ENCODE measurements around the gene DLX2. TPM values are rescaled to one million over a fixed set of nuclear protein-coding genes. Genes with fewer than 3 reads are reported as not detected.
"Not testable (repeated sequence)": the region's sequence is repeated elsewhere in the genome, so short reads cannot be mapped to it uniquely, and the experiment has no call there.

DLX2 gene
- total RNA-seq = under 1 TPM in 2 of 5 experiments, not detected in 3; 0.16 to 0.34 TPM
- polyA plus RNA-seq = not detected
- total RNA-seq = not detected

DNA sequence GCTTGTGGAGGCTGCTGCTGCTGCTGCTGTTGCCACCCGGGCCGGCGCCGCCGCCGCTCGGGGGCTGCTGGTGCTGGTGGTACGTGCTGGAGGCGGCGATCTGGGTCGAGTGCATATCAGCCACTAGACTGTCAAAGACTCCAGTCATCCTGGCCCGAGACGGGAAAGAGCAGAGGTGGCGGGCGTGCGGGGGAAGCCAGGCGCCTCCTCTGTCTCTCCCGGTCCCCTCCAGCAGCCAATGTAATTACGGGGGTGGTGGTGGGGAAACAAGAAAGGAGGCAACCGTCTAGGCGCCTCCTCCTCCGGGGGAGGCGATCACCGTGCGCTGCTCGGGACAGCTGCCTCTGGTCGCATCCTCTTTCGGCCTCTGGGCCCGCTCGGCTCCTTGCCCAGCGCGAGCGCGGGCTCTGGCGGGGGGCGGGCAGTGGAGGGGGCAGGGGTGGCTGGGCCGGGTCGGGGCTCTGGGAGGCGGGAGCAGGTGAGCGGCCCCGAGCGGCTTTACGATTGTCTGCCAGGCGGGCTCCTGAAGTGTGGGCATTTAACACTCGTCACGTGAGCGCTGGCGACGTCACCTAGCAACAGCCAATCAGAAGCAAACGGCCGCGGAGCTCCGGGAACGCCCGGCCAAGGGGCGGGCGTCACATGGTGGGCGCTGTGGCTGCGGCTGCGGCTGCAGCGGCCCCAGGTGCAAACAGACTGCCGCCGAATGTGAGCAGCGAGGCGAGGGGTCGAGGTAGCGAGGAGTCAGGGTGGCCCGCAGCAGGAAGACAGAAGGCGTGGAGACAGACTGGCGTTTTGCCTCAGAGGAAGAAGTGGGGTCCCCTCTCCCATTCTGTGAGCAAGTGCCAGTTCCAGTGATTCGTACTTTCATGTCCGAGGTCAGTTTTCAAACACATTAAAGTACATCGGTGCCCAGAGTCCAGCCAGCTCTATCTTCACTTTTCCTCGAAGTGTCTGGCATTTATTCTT is at the start of gene DLX2:
Gene DLX2 (minus strand): TSS at position 510 of the 969 bp plus-strand sequence. CDS start 362 bp downstream, at position 148.
- Mint-ChIP-seq H3K27ac (peak within 1 kb of the TSS in 8 of 9 donors; percentile 11 to 89 (median 80)), H3K36me3 (peaks cover 0 to 6% (median 4%) of the 10 kb centered on the region in 5 donors), H3K9me3 (peaks cover 0 to 15% (median 5%) of the 10 kb centered on the region in 11 donors), H3K27me3 (peaks cover 66 to 91% (median 70%) of the 10 kb centered on the region in 5 donors), H3K4me3 (peak within 1 kb of the TSS; percentile 74 to 88 (median 82)), H3K4me1 (peaks cover 29 to 59% (median 49%) of the 10 kb centered on the region in 7 donors)
- H3K27me3 ChIP-seq (ENCODE audit: control insufficient read depth in 2 of 2, insufficient read depth in 2 of 2, low read length in 2 of 2) = peaks cover 48 to 83% of the 10 kb centered on the region in 2 donors
- no peak within 1 kb of the TSS for H3K27ac ChIP-seq (ENCODE audit: low read depth, low read length)
- no peaks in the 10 kb centered on the region for H3K9me3 ChIP-seq (ENCODE audit: control insufficient read depth in 2 of 3, low read length in 3 of 3)
- no peaks in the 10 kb centered on the region for H3K36me3 ChIP-seq (ENCODE audit: control insufficient read depth in 2 of 3, insufficient read depth in 3 of 3, low read length in 3 of 3)
- ATAC-seq = peak; percentile 61
- intact Hi-C loops (cut with micrococcal nuclease) = loop anchor here (1.0 to 10.0 kb wide), 16 partner anchors 8 to 1862 kb away; partner anchors contain the start of genes DLX1 (in 1 of the 2), DYNC1I2 (in 1 of the 2), HAT1 (in 1 of the 2) and METAP1D (in 1 of the 2)
- ChIA-PET POLR2A (interaction anchor here (0.6 to 1.5 kb wide), 4 partner anchors 9 to 361 kb away, joined by 3 to 12 read pairs (median 4); no protein-coding TSS in a partner anchor), CTCF (interaction anchor here (0.7 to 2.0 kb wide), 2 partner anchors 16 to 501 kb away, joined by 4 to 5 read pairs; no protein-coding TSS in a partner anchor)
- peaks cover 41 to 62% of the 10 kb centered on the region in 2 donors for H3K4me1 ChIP-seq (ENCODE audit: control insufficient read depth in 2 of 2, insufficient read depth in 2 of 2, low read length in 2 of 2)
- peak within 1 kb of the TSS; percentile 32 for H3K4me3 ChIP-seq (ENCODE audit: low read length)
- DNase-seq = peak in 5 of 9 donors; percentile 23 to 43 (median 32)

GRCh38 chr2:172147944-172148650 is 45.4 kb upstream of the DLX2 start:
- no peaks in the 10 kb centered on the region for H3K36me3 ChIP-seq (ENCODE audit: control insufficient read depth in 2 of 3, insufficient read depth in 3 of 3, low read length in 3 of 3)
- H3K9me3 Mint-ChIP-seq = peaks cover 0 to 2% (median 0%) of the 10 kb centered on the region in 11 donors
- POLR2A ChIA-PET = no interaction called here
- peaks cover 1 to 12% (median 3%) of the 10 kb centered on the region in 7 donors for H3K4me1 Mint-ChIP-seq
- no peaks in the 10 kb centered on the region for H3K36me3 Mint-ChIP-seq
- H3K27me3 ChIP-seq (ENCODE audit: control insufficient read depth in 2 of 2, insufficient read depth in 2 of 2, low read length in 2 of 2) = no peaks in the 10 kb centered on the region
- intact Hi-C loops (cut with micrococcal nuclease) = no loop called here
- ATAC-seq = no peak
- DNase-seq = no peak
- H3K27ac Mint-ChIP-seq = peak overlapping the region in 1 of 9 donors; percentile 12
- peaks cover 0 to 4% of the 10 kb centered on the region in 2 donors for H3K4me1 ChIP-seq (ENCODE audit: control insufficient read depth in 2 of 2, insufficient read depth in 2 of 2, low read length in 2 of 2)
- H3K4me3 ChIP-seq (ENCODE audit: low read length) = no peak overlapping the region
- CTCF ChIA-PET = no interaction called here
- H3K27ac ChIP-seq (ENCODE audit: low read depth, low read length) = no peak overlapping the region
- H3K4me3 Mint-ChIP-seq = no peak overlapping the region
- no peaks in the 10 kb centered on the region for H3K9me3 ChIP-seq (ENCODE audit: control insufficient read depth in 2 of 3, low read length in 3 of 3)
- peaks cover 0 to 27% (median 5%) of the 10 kb centered on the region in 5 donors for H3K27me3 Mint-ChIP-seq

DNA sequence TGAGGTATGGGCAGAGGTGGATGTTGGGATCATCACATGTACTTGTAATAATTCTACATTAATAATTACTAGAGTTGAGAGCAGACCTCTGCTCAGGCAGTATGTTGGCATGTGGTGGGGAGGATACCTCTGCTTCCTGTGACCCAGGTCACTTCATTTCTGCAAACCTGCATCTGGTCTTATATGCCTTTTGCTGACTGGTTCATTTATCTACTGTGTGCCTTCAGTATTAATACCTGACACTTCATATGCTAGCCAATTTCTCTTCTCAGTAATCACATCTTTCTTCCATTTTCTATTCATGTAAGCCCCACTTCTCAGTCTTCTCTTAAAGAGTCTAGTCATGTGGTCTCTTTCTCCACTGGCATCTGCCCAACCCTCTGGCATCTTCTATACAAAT is 41.1 kb upstream of the DLX2 start:
- no peaks in the 10 kb centered on the region for H3K27me3 ChIP-seq (ENCODE audit: control insufficient read depth in 2 of 2, insufficient read depth in 2 of 2, low read length in 2 of 2)
- H3K4me1 ChIP-seq (ENCODE audit: control insufficient read depth in 2 of 2, insufficient read depth in 2 of 2, low read length in 2 of 2) = no peaks in the 10 kb centered on the region
- ATAC-seq (no peak), DNase-seq (no peak)
- H3K9me3 Mint-ChIP-seq = peaks cover 0 to 10% (median under 1%) of the 10 kb centered on the region in 11 donors
- H3K9me3 ChIP-seq (ENCODE audit: control insufficient read depth in 2 of 3, low read length in 3 of 3) = no peaks in the 10 kb centered on the region
- ChIA-PET POLR2A (no interaction called here), CTCF (no interaction called here)
- peaks cover 0 to 5% (median 0%) of the 10 kb centered on the region in 7 donors for H3K4me1 Mint-ChIP-seq
- intact Hi-C loops (cut with micrococcal nuclease) = no loop called here
- no peak overlapping the region for H3K4me3 Mint-ChIP-seq
- no peaks in the 10 kb centered on the region for H3K36me3 ChIP-seq (ENCODE audit: control insufficient read depth in 2 of 3, insufficient read depth in 3 of 3, low read length in 3 of 3)
- peaks cover 0 to 22% (median 0%) of the 10 kb centered on the region in 5 donors for H3K27me3 Mint-ChIP-seq
- H3K4me3 ChIP-seq (ENCODE audit: low read length) = no peak overlapping the region
- H3K36me3 Mint-ChIP-seq = peaks cover 0 to under 1% (median 0%) of the 10 kb centered on the region in 5 donors
- H3K27ac Mint-ChIP-seq = no peak overlapping the region
- H3K27ac ChIP-seq (ENCODE audit: low read depth, low read length) = no peak overlapping the region

GRCh38 chr2:172138727-172139126 is 36.0 kb upstream of the DLX2 start:
- ATAC-seq; H3K36me3 ChIP-seq (ENCODE audit: control insufficient read depth in 2 of 3, insufficient read depth in 3 of 3, low read length in 3 of 3); H3K4me3 ChIP-seq (ENCODE audit: low read length); POLR2A ChIA-PET; CTCF ChIA-PET; H3K4me1 Mint-ChIP-seq; H3K9me3 ChIP-seq (ENCODE audit: control insufficient read depth in 2 of 3, low read length in 3 of 3); H3K27me3 ChIP-seq (ENCODE audit: control insufficient read depth in 2 of 2, insufficient read depth in 2 of 2, low read length in 2 of 2); DNase-seq; intact Hi-C loops (cut with micrococcal nuclease); H3K4me3 Mint-ChIP-seq; H3K36me3 Mint-ChIP-seq; H3K4me1 ChIP-seq (ENCODE audit: control insufficient read depth in 2 of 2, insufficient read depth in 2 of 2, low read length in 2 of 2); H3K27ac Mint-ChIP-seq; H3K27ac ChIP-seq (ENCODE audit: low read depth, low read length): not testable (repeated sequence)
- H3K9me3 Mint-ChIP-seq = peaks cover 0 to 13% (median 2%) of the 10 kb centered on the region in 11 donors
- H3K27me3 Mint-ChIP-seq = peaks cover 0 to 28% (median 11%) of the 10 kb centered on the region in 5 donors

DNA sequence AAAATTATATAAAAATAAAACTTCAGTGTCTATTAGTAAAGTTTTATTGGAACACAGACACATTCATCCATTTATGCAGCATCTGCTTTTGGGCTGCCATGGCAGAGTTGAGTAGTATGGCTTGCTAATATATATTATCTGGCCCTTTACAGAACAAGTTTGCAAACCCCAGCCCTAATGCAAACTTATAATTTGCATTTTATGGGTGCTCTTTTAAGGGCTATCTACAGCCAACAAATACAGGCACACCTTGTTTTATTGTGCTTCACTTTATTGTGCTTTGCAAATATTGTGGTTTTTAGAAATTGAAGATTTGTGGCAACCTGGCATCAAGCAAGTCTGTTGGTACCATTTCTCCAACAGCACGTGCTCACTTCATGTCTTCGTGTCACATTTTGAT is 35.2 kb upstream of the DLX2 start:
- no peak overlapping the region for H3K4me3 ChIP-seq (ENCODE audit: low read length)
- intact Hi-C loops (cut with micrococcal nuclease) = no loop called here
- Mint-ChIP-seq H3K4me1 (peaks cover 0 to 5% (median 0%) of the 10 kb centered on the region in 7 donors), H3K9me3 (peaks cover 0 to 13% (median 2%) of the 10 kb centered on the region in 11 donors), H3K27ac (no peak overlapping the region), H3K27me3 (peaks cover 0 to 34% (median 11%) of the 10 kb centered on the region in 5 donors), H3K36me3 (peaks cover 0 to 7% (median 0%) of the 10 kb centered on the region in 5 donors), H3K4me3 (no peak overlapping the region)
- CTCF ChIA-PET = no interaction called here
- POLR2A ChIA-PET = no interaction called here
- no peaks in the 10 kb centered on the region for H3K27me3 ChIP-seq (ENCODE audit: control insufficient read depth in 2 of 2, insufficient read depth in 2 of 2, low read length in 2 of 2)
- no peak for DNase-seq
- no peak overlapping the region for H3K27ac ChIP-seq (ENCODE audit: low read depth, low read length)
- H3K36me3 ChIP-seq (ENCODE audit: control insufficient read depth in 2 of 3, insufficient read depth in 3 of 3, low read length in 3 of 3) = no peaks in the 10 kb centered on the region
- ATAC-seq = no peak
- H3K4me1 ChIP-seq (ENCODE audit: control insufficient read depth in 2 of 2, insufficient read depth in 2 of 2, low read length in 2 of 2) = no peaks in the 10 kb centered on the region
- H3K9me3 ChIP-seq (ENCODE audit: control insufficient read depth in 2 of 3, low read length in 3 of 3) = no peaks in the 10 kb centered on the region

DNA sequence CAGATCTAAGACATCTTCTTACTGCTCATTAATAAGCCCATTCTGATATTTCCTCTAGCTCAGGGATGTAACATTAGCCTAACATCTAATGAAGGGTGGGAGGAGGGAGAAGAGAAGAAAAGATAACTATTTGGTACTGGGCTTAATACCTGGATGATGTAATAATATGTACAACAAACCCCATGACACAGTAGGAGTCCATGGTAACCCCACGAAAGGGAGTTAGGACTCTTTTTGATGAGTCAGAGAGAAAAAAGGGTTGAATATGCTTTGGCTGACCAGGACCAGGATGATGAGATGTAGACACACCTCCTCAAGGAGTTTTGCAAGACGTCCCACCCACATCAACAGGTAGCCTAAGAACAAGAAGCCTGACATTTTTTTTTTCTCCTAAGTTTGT is 34.4 kb upstream of the DLX2 start:
- no peak overlapping the region for H3K4me3 ChIP-seq (ENCODE audit: low read length)
- intact Hi-C loops (cut with micrococcal nuclease) = no loop called here
- H3K4me1 ChIP-seq (ENCODE audit: control insufficient read depth in 2 of 2, insufficient read depth in 2 of 2, low read length in 2 of 2) = no peaks in the 10 kb centered on the region
- Mint-ChIP-seq H3K4me3 (no peak overlapping the region), H3K9me3 (peaks cover 0 to 13% (median 2%) of the 10 kb centered on the region in 11 donors), H3K4me1 (peaks cover 0 to 3% (median 0%) of the 10 kb centered on the region in 7 donors), H3K27me3 (peaks cover 0 to 39% (median 11%) of the 10 kb centered on the region in 5 donors), H3K27ac (no peak overlapping the region), H3K36me3 (peaks cover 0 to 7% (median 0%) of the 10 kb centered on the region in 5 donors)
- ChIA-PET POLR2A (no interaction called here), CTCF (no interaction called here)
- no peaks in the 10 kb centered on the region for H3K27me3 ChIP-seq (ENCODE audit: control insufficient read depth in 2 of 2, insufficient read depth in 2 of 2, low read length in 2 of 2)
- no peaks in the 10 kb centered on the region for H3K36me3 ChIP-seq (ENCODE audit: control insufficient read depth in 2 of 3, insufficient read depth in 3 of 3, low read length in 3 of 3)
- ATAC-seq (no peak), DNase-seq (no peak)
- H3K27ac ChIP-seq (ENCODE audit: low read depth, low read length) = no peak overlapping the region
- no peaks in the 10 kb centered on the region for H3K9me3 ChIP-seq (ENCODE audit: control insufficient read depth in 2 of 3, low read length in 3 of 3)
